CD4-positive, alpha-beta T cell treated with Interferon alpha-2 for 1 hour (primary cell): ENCODE results near the gene MDFIC.

Experiments
- DNase-seq, 2 donors: peaks; one replicate each; pipeline ENCODE4 v3.0.0-alpha.2; 2020 to 2022

Gene MDFIC

GRCh38 chr7:115005251-115005650 lies 83.4 kb downstream of the MDFIC start:
- DNase-seq, result no peak

- DNase-seq, result no peak
These were observed 84.1 kb downstream of the MDFIC start for GRCh38 chr7:115005953-115006352.

GRCh38 chr7:115007751-115008150 lies 85.9 kb downstream of the MDFIC start:
- no peak for DNase-seq

GRCh38 chr7:115008465-115009114 lies 86.7 kb downstream of the MDFIC start:
- peak in 1 of 2 donors; percentile 27 for DNase-seq

GRCh38 chr7:115009139-115009538 lies 87.2 kb downstream of the MDFIC start:
- DNase-seq, result peak in 1 of 2 donors; percentile 74

GRCh38 chr7:115009736-115010440 lies 88.0 kb downstream of the MDFIC start:
- no peak for DNase-seq

- peak in 1 of 2 donors; percentile 37 for DNase-seq
These were observed 88.5 kb downstream of the MDFIC start for GRCh38 chr7:115010441-115010820.

- no peak for DNase-seq
These were observed 92.0 kb downstream of the MDFIC start for GRCh38 chr7:115013886-115014285.

GRCh38 chr7:115014794-115015193 lies 92.9 kb downstream of the MDFIC start:
- DNase-seq, result no peak

GRCh38 chr7:115015619-115016018 lies 93.7 kb downstream of the MDFIC start:
- no peak for DNase-seq

- DNase-seq, result no peak
These were observed 98.2 kb downstream of the MDFIC start for GRCh38 chr7:115019882-115020605.

GRCh38 chr7:115023219-115023618 lies 101.3 kb downstream of the MDFIC start:
- no peak for DNase-seq

- DNase-seq, result no peak
These were observed 102.4 kb downstream of the MDFIC start for GRCh38 chr7:115024276-115024675.

- no peak for DNase-seq
These were observed 111.1 kb downstream of the MDFIC start for GRCh38 chr7:115032715-115033703.

- no peak for DNase-seq
These were observed 112.1 kb downstream of the MDFIC start for GRCh38 chr7:115033917-115034459.

GRCh38 chr7:115034515-115034914 lies 112.6 kb downstream of the MDFIC start:
- DNase-seq, result no peak

- no peak for DNase-seq
These were observed 115.4 kb downstream of the MDFIC start for GRCh38 chr7:115037128-115037802.

- no peak for DNase-seq
These were observed 116.3 kb downstream of the MDFIC start for GRCh38 chr7:115038158-115038557.

- DNase-seq, result no peak
These were observed 118.2 kb downstream of the MDFIC start for GRCh38 chr7:115040057-115040456.

- no peak for DNase-seq
These were observed 118.6 kb downstream of the MDFIC start for GRCh38 chr7:115040495-115040894.

GRCh38 chr7:115042596-115042995 lies 120.7 kb downstream of the MDFIC start:
- DNase-seq, result no peak

GRCh38 chr7:115043605-115044004 lies 121.7 kb downstream of the MDFIC start:
- no peak for DNase-seq
